A549 (cell line): ENCODE results near the gene CYP2C19. TPM values are rescaled to one million over a fixed set of nuclear protein-coding genes. Genes with fewer than 3 reads are reported as not detected.
"Not testable (repeated sequence)": the region's sequence is repeated elsewhere in the genome, so short reads cannot be mapped to it uniquely, and the experiment has no call there.

Experiments used
- ATAC-seq, 2 experiments: fragments of 200-7000 bp in 1 of 2; fragments of >200 bp in 1 of 2; cut with Nextera tagmentation in 1 of 2; cut with Tn5 transposase in 1 of 2; 3 replicates each; pipeline versions ENCODE4 v1.8.0 to v1.9.1; 2018 to 2020; ENCODE audit warnings: mild to moderate bottlenecking in 1 of 2, moderate library complexity in 1 of 2
- CTCF ChIA-PET: fragments of 300-600 bp; sonication (Branson Sonifier 250); formaldehyde crosslinking; extraction: SDS; loops from one replicate; lab custom pipeline; 2021; ENCODE audit warnings: antibody characterized with exemption, inconsistent platforms; lab: Yijun Ruan, JAX
- POLR2A ChIA-PET: fragments of 350-600 bp; formaldehyde crosslinking; extraction: SDS; loops from one replicate; lab custom pipeline; 2021; ENCODE audit warnings: antibody characterized with exemption, inconsistent platforms; lab: Yijun Ruan, JAX
- DNase-seq, 2 experiments: peaks; one replicate each; pipeline versions ENCODE4 v3.0.0 to v3.0.0-alpha.2; 2011 to 2016; ENCODE audit warnings: low read depth in 1 of 2, low spot score in 1 of 2
- FAIRE-seq: peaks from 2 replicates; lab custom pipeline; 2011; peaks lifted over from hg19 to GRCh38; lab: Jason Lieb, UNC
- H3K27ac ChIP-seq, 2 experiments: fragments of >200 bp; sonication (Bioruptor Twin); formaldehyde crosslinking; 3 replicates each; pipeline ENCODE4 v1.5.1; 2016 to 2017
- H3K4me1 ChIP-seq: fragments of >200 bp; sonication (Bioruptor Twin); formaldehyde crosslinking; 3 replicates; pipeline ENCODE4 v1.6.1; 2016
- H3K4me2 ChIP-seq: fragments of >200 bp; sonication (Bioruptor Twin); formaldehyde crosslinking; 3 replicates; pipeline ENCODE4 v1.6.1; 2016
- H3K4me3 ChIP-seq: fragments of >200 bp; sonication (Bioruptor Twin); formaldehyde crosslinking; 3 replicates; pipeline ENCODE4 v1.5.1; 2016
- H3K9me3 ChIP-seq: fragments of >200 bp; sonication (Bioruptor Twin); formaldehyde crosslinking; 3 replicates; pipeline ENCODE4 v1.6.1; 2016
- BCL3 ChIP-seq: fragments of >200 bp; sonication (Bioruptor Twin); formaldehyde crosslinking; IDR thresholded peaks from 3 replicates; pipeline ENCODE4 v1.6.1; 2016
- CBX8 ChIP-seq: fragments of 200-600 bp; sonication (generic); IDR thresholded peaks from 2 replicates; pipeline ENCODE4 v1.6.1; 2016
- CHD2 ChIP-seq: fragments of 150-350 bp; IDR thresholded peaks from 2 replicates; pipeline ENCODE4 v1.6.1; 2014; ENCODE audit warnings: low read length; ENCODE audit not compliant: partially characterized antibody
- CHD4 ChIP-seq: fragments of 200-600 bp; sonication (generic); IDR thresholded peaks from 2 replicates; pipeline ENCODE4 v1.6.1; 2016; ENCODE audit warnings: antibody characterized with exemption, mild to moderate bottlenecking, borderline replicate concordance
- EHF ChIP-seq: fragments of 250-450 bp; sonication (Bioruptor Pico); IDR thresholded peaks from 2 replicates; pipeline ENCODE4 v1.5.0; 2020; ENCODE audit warnings: mild to moderate bottlenecking
- ESRRA ChIP-seq: fragments of 150-350 bp; IDR thresholded peaks from 2 replicates; pipeline ENCODE4 v1.6.1; 2014; ENCODE audit warnings: mild to moderate bottlenecking, low read length, borderline replicate concordance
- FOSB ChIP-seq: fragments of 250-450 bp; sonication (Bioruptor Pico); IDR thresholded peaks from 2 replicates; pipeline ENCODE4 v1.5.0; 2020; ENCODE audit warnings: mild to moderate bottlenecking, moderate library complexity
- FOSL2 ChIP-seq, 2 experiments: fragments of 450-650 bp in 1 of 2; fragments of >200 bp in 1 of 2; sonication (Bioruptor Twin) in 1 of 2; formaldehyde crosslinking; IDR thresholded peaks; 2 replicates each; pipeline versions ENCODE4 v1.5.0 to v1.6.1; 2016 to 2020; ENCODE audit warnings: mild to moderate bottlenecking in 1 of 2, moderate library complexity in 1 of 2
- HES2 ChIP-seq: fragments of >200 bp; sonication (Bioruptor Twin); formaldehyde crosslinking; IDR thresholded peaks from 2 replicates; pipeline ENCODE4 v1.6.1; 2016
- HEYL ChIP-seq: fragments of 250-450 bp; sonication (Bioruptor Pico); IDR thresholded peaks from 2 replicates; pipeline ENCODE4 v1.8.0; 2021; ENCODE audit warnings: mild to moderate bottlenecking, moderate library complexity
- HMGXB4 ChIP-seq: fragments of 250-450 bp; sonication (Bioruptor Pico); IDR thresholded peaks from 2 replicates; pipeline ENCODE4 v1.5.0; 2021; ENCODE audit warnings: mild to moderate bottlenecking, moderate library complexity, borderline replicate concordance
- HOXB13 ChIP-seq: fragments of 250-450 bp; sonication (Bioruptor Pico); IDR thresholded peaks from 2 replicates; pipeline ENCODE4 v1.5.0; 2020; ENCODE audit warnings: low read depth, mild to moderate bottlenecking, moderate library complexity
- JUN ChIP-seq, 2 experiments: fragments of >200 bp; sonication (Bioruptor Twin); formaldehyde crosslinking; IDR thresholded peaks; 2 replicates in 1 of 2; 3 replicates in 1 of 2; pipeline ENCODE4 v1.6.1; 2016 to 2017
- JUNB ChIP-seq: fragments of >200 bp; sonication (Bioruptor Twin); formaldehyde crosslinking; IDR thresholded peaks from 2 replicates; pipeline ENCODE4 v1.6.1; 2016
- KDM1A ChIP-seq: fragments of 200-600 bp; sonication (generic); IDR thresholded peaks from 2 replicates; pipeline ENCODE4 v1.6.1; 2016; ENCODE audit warnings: low read depth, mild to moderate bottlenecking
- MAX ChIP-seq: IDR thresholded peaks from 2 replicates; pipeline ENCODE4 v1.6.1; 2012
- MYC ChIP-seq: IDR thresholded peaks from 2 replicates; pipeline ENCODE4 v1.6.1; 2012; ENCODE audit warnings: mild to moderate bottlenecking, inconsistent platforms, low read length, improper control_type of control experiment, borderline replicate concordance
- NPAS2 ChIP-seq: fragments of 250-450 bp; sonication (Bioruptor Pico); IDR thresholded peaks from 2 replicates; pipeline ENCODE4 v1.8.0; 2022; ENCODE audit warnings: mild to moderate bottlenecking, moderate library complexity, borderline replicate concordance
- POLR2AphosphoS2 ChIP-seq: conservative IDR thresholded peaks from 2 replicates; pipeline ENCODE4 v1.6.1; 2012; ENCODE audit warnings: low read length, improper control_type of control experiment, inconsistent platforms
- RARB ChIP-seq: fragments of 250-450 bp; sonication (Bioruptor Pico); IDR thresholded peaks from 2 replicates; pipeline ENCODE4 v1.8.0; 2021; ENCODE audit warnings: mild to moderate bottlenecking, moderate library complexity
- RFX5 ChIP-seq: fragments of 450-650 bp; IDR thresholded peaks from 2 replicates; pipeline ENCODE4 v1.7.1; 2014; ENCODE audit warnings: antibody characterized with exemption, mild to moderate bottlenecking, moderate library complexity
- SMC3 ChIP-seq: fragments of >200 bp; sonication (Bioruptor Twin); formaldehyde crosslinking; IDR thresholded peaks from 3 replicates; pipeline ENCODE4 v1.6.1; 2018; ENCODE audit warnings: inconsistent platforms
- SREBF2 ChIP-seq: fragments of 450-650 bp; IDR thresholded peaks from 2 replicates; pipeline ENCODE4 v1.6.1; 2014; ENCODE audit warnings: mild to moderate bottlenecking, moderate library complexity
- USF2 ChIP-seq: fragments of 450-650 bp; IDR thresholded peaks from 2 replicates; pipeline ENCODE4 v1.6.1; 2014; ENCODE audit warnings: antibody characterized with exemption
- ZNF302 ChIP-seq: fragments of 250-450 bp; sonication (Bioruptor Pico); IDR thresholded peaks from 2 replicates; pipeline ENCODE4 v1.9.0; 2021; ENCODE audit warnings: inconsistent platforms, mild to moderate bottlenecking, moderate library complexity
- WGBS: methylation state at CpG from one replicate; pipeline ENCODE4 v1.1.6; 2017; ENCODE audit errors: missing lambda C conversion rate; 5-methylcytosine and 5-hydroxymethylcytosine counted together
- polyA plus RNA-seq, 4 experiments: library from polyadenylated mRNA; depleted of rRNA in 3 of 4; stranded (reverse); fragments of >200 nt; fragmentation: RNase III in 1 of 4; extraction: RNeasy Plus Mini Kit Qiagen cat#74134 plus additional on column Dnase treatment in 1 of 4; gene quantifications; 2 replicates in 3 of 4; 3 replicates in 1 of 4; pipeline ENCODE4 v1.2.3, GENCODE V29; 2011 to 2017

CYP2C19 gene
- polyA plus RNA-seq, 2 of the 4 experiments (the other 2 are of a cell fraction): not detected

GRCh38 chr10:94757916-94758315 is 4.6 kb upstream of the CYP2C19 start (continued):
- TF ChIP-seq SREBF2: no peak
- TF ChIP-seq, all 56 proteins: peak for 0

GRCh38 chr10:94760586-94761178 is 1.8 kb upstream of the CYP2C19 start:
- POLR2A ChIA-PET: no interaction called here
- CTCF ChIA-PET: no interaction called here
- no peak for FAIRE-seq
- DNase-seq: no peak
- TF ChIP-seq JUN (IDR thresholded peaks at IDR 0.05): no peak
- TF ChIP-seq FOSB (CRISPR knock-in tag): no peak
- no peak for TF ChIP-seq USF2
- no peak for TF ChIP-seq FOSL2 (IDR thresholded peaks at IDR 0.05)
- no peak for TF ChIP-seq FOSL2 (CRISPR knock-in tag; IDR thresholded peaks at IDR 0.05)
- no peak for TF ChIP-seq CBX8
- no peak for TF ChIP-seq SMC3
- no peak for TF ChIP-seq NPAS2 (CRISPR knock-in tag)
- TF ChIP-seq HES2: no peak
- TF ChIP-seq BCL3: no peak
- 37% methylated on average over 2 of the region's 2 CpGs for WGBS
- no peaks in the 10 kb centered on the region for H3K9me3 ChIP-seq
- no peak overlapping the region for H3K27ac ChIP-seq
- H3K4me3 ChIP-seq: no peak overlapping the region
- H3K4me2 ChIP-seq: no peak overlapping the region
- no peaks in the 10 kb centered on the region for H3K4me1 ChIP-seq
- no peak for ATAC-seq

- CTCF ChIA-PET, H3K9me3 ChIP-seq, H3K4me1 ChIP-seq, H3K4me3 ChIP-seq, FAIRE-seq, DNase-seq, H3K4me2 ChIP-seq, POLR2A ChIA-PET, ATAC-seq, H3K27ac ChIP-seq: not testable (repeated sequence)
- 93% methylated on average over 6 of the region's 6 CpGs for WGBS
These were observed 12.9 kb downstream of the CYP2C19 start for GRCh38 chr10:94775425-94775824.

GRCh38 chr10:94777886-94778458 is 15.5 kb downstream of the CYP2C19 start:
- POLR2A ChIA-PET: no interaction called here

More at GRCh38 chr10:94777886-94778458, 15.5 kb downstream of the CYP2C19 start:
- H3K9me3 ChIP-seq: no peaks in the 10 kb centered on the region
- H3K27ac ChIP-seq: no peak overlapping the region
- no peak for FAIRE-seq
- TF ChIP-seq CBX8 (no peak), ESRRA (no peak), MYC (no peak), JUNB (no peak), POLR2AphosphoS2 (no peak), HMGXB4 (CRISPR knock-in tag) (no peak), CHD2 (no peak), EHF (no peak), RARB (no peak), ZNF302 (CRISPR knock-in tag) (no peak), HEYL (CRISPR knock-in tag) (no peak), NPAS2 (CRISPR knock-in tag) (no peak), MAX (no peak), CHD4 (no peak), RFX5 (no peak), HOXB13 (no peak), KDM1A (no peak), USF2 (no peak)
- no peaks in the 10 kb centered on the region for H3K4me1 ChIP-seq
- no peak overlapping the region for H3K4me2 ChIP-seq
- no peak for DNase-seq
- no peak overlapping the region for H3K4me3 ChIP-seq
- ATAC-seq: no peak
- WGBS: 43% methylated on average over 5 of the region's 5 CpGs
- CTCF ChIA-PET: no interaction called here
